ENCODE data around the gene HSF4.

HSF4 gene

DNA sequence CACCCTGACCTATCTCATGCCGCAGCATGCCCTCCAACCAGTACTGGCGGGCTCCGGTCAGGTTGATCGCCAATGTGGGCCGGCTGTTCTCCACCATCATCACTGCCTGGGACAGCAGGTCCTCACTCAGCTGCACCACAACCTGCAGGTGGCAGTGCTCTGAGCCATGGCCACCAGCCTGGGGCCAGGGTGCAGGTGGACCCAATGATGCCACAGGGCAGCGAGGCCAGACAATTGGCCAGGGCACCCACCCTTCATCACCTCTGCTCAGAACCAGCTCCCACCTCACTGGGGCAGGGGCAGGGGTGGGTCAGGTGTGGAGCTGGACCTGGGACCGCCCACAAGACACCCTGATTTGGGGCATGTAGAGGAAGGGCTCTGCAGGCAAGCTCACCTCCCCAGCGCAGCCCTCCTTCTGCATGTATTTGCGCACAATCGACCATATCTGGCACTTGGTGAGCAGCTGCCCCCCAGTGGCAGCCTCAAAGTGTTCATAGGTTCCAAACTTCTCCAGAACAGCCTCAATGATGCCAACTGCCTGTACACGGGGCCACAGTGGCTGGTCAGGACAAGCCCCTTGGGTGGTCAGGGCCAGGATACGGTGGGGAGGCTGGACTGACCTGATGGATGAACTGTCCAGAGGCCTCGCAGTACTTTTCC is 15.0 kb downstream of the HSF4 start:
- DNase-seq (ENCODE audit: low spot score in 2 of 2): no peak
- in situ Hi-C loops (cut with MboI; ENCODE audit: low sequenced_read_pairs): no loop called here
- no peaks in the 10 kb centered on the region for H3K27me3 ChIP-seq (ENCODE audit: low read depth)
- H3K9me3 ChIP-seq: no peaks in the 10 kb centered on the region
- H3K4me1 ChIP-seq: peaks cover 10% of the 10 kb centered on the region
- peaks cover 5% of the 10 kb centered on the region for H3K36me3 ChIP-seq (replicated peaks)
- no peak overlapping the region for H3K4me3 ChIP-seq

DNA sequence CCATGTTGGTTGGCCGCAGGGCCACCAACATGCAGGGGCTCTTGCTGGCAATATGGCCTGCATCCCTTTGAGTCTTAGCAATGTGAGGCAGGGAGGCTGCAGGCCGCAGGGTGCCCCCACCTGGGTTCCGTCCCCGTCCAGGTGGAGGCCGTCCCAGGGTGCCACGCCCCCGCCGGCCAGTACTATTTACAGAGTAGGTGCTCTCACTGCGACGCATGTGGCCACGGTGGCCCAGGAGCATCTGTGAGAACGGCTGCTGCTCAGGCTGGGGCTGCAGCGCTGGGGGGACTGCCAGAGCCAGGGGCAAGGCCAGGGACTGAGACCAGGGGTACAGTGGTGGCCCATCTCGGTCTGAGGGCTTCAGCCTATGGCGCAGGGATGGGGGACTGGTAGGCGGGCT is 15.6 kb downstream of the HSF4 start:
- in situ Hi-C loops (cut with MboI; ENCODE audit: low sequenced_read_pairs): no loop called here
- Histone ChIP-seq H3K4me3 (no peak overlapping the region), H3K36me3 (replicated peaks) (peaks cover under 1% of the 10 kb centered on the region), H3K9me3 (no peaks in the 10 kb centered on the region), H3K4me1 (peaks cover 6% of the 10 kb centered on the region; the same call in 1 of the 2 replicates), H3K27me3 (ENCODE audit: low read depth) (no peaks in the 10 kb centered on the region)
- DNase-seq (ENCODE audit: low spot score in 2 of 2): no peak

DNA sequence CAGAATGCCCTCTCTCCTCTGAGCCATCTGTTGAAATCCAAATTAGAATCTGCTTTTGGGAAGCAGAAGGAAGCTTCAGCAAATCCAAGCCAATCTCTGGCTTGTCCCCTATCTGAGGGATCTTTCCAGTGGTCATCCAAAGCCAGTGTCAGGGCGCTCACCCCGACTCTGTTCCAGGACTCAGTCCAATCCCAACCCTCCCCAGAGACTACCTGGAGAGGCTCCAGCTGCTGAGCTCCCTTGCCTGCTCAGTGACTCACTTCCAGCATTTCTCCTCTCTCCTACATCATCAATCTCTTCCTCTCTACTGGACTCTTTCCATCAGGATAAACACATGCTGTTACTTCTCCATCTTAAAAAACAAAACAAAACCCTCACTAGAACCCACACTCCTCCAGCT is 16.8 kb downstream of the HSF4 start:
- in situ Hi-C loops (cut with MboI; ENCODE audit: low sequenced_read_pairs): no loop called here
- DNase-seq (ENCODE audit: low spot score in 2 of 2): no peak
- H3K4me1 ChIP-seq: peaks cover 6% of the 10 kb centered on the region; the same call in 1 of the 2 replicates
- H3K9me3 ChIP-seq: no peaks in the 10 kb centered on the region
- H3K36me3 ChIP-seq (replicated peaks): no peaks in the 10 kb centered on the region
- no peaks in the 10 kb centered on the region for H3K27me3 ChIP-seq (ENCODE audit: low read depth)
- H3K4me3 ChIP-seq: no peak overlapping the region

DNA sequence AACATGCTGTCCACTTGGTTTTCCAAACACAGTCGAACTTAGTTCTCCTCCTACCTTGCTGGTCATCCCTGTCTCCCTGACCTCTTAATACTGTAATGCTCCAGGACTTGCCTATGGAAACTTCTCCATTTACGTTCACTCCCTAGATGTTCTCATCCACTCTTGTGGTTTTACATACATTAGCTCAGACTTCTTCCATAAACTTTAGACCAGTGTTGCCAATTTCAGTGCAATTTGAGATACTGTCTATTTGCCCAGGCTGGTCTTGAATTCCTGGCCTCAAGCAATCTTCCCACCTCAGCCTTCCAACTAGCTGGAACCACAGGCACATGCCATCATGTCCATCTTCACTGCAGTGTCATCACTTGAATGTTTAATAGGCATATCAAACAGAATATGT is 17.7 kb downstream of the HSF4 start:
- H3K4me3 ChIP-seq: no peak overlapping the region
- H3K36me3 ChIP-seq (replicated peaks): no peaks in the 10 kb centered on the region
- no peaks in the 10 kb centered on the region for H3K9me3 ChIP-seq
- H3K27me3 ChIP-seq (ENCODE audit: low read depth): no peaks in the 10 kb centered on the region
- in situ Hi-C loops (cut with MboI; ENCODE audit: low sequenced_read_pairs): no loop called here
- H3K4me1 ChIP-seq: peaks cover 6% of the 10 kb centered on the region; the same call in 1 of the 2 replicates
- DNase-seq (ENCODE audit: low spot score in 2 of 2): no peak

DNA sequence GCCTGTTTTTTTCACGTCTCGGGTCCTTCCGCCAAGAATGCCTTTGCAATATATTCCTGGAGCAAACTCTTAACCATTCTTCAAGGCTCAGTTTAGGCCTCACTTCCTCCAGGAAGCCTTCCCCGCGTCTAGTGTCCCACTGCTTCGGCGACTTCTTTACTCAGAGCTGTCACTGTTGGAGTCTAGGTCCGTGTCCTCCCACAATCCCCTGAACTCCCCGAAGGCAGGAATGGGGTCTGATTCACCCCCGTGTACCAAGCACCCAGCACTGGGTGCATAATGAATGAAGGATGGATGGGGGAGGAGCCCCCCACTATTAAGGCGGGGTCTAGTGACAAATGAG is 18.7 kb downstream of the HSF4 start:
- in situ Hi-C loops (cut with MboI; ENCODE audit: low sequenced_read_pairs): no loop called here
- Histone ChIP-seq H3K4me1 (peaks cover 6% of the 10 kb centered on the region; the same call in 1 of the 2 replicates), H3K36me3 (replicated peaks) (no peaks in the 10 kb centered on the region), H3K9me3 (no peaks in the 10 kb centered on the region), H3K4me3 (peak overlapping the region; percentile 92), H3K27me3 (ENCODE audit: low read depth) (no peaks in the 10 kb centered on the region)
- DNase-seq (ENCODE audit: low spot score in 2 of 2): no peak

DNA sequence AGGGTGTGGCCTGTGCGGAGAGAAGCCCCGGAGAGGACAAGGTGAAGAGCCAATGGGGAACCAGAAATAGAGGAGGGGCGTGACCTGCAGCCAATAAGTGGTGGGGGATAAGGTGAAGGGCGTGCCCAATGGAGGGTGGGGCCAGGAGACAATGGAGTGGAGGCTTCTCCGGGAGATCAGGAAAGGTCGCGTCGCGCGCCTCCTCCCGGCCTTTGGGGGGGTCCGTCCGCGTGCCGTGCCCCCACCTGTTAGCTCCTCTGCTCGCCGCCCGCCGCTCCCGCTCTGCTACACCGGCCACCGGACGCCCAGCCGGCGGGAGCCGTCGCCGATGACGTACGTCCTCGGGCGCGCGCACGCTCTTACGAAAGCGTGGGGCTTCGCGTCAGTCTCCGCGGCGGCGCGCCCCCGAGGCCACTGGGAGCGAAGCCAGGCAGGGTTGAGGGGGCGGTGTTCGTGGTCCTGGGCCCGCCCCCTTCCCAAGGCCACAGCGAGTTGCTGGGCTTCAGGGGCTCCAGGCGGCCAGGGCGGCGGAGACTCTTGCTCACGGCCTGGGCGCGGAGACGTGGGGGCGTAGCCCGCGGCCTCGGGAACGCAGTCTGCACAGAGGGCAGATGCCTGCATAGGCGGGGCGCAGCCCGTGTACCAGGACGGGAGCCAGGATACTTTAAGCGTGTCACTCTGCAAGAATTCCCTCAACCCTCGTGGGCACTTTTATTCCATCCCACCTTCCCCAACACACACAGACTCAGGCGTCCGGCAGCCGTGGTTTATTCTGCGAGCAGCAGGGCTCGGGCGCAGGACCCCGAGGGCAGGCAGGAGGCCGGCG is 19.3 kb downstream of the HSF4 start, which contains the start of gene MATCAP1:
TSS of gene MATCAP1 (minus strand) at position 337 of the 826 bp plus-strand sequence. CDS start 3,353 bp downstream, outside the sequence.
- peaks cover 6% of the 10 kb centered on the region; the same call in 1 of the 2 replicates for H3K4me1 ChIP-seq
- peak within 1 kb of the TSS; percentile 92 for H3K4me3 ChIP-seq
- DNase-seq (ENCODE audit: low spot score in 2 of 2): peak; percentile 99
- no peaks in the 10 kb centered on the region for H3K9me3 ChIP-seq
- H3K27me3 ChIP-seq (ENCODE audit: low read depth): no peaks in the 10 kb centered on the region
- H3K36me3 ChIP-seq (replicated peaks): no peaks in the 10 kb centered on the region
- in situ Hi-C loops (cut with MboI; ENCODE audit: low sequenced_read_pairs): no loop called here

DNA sequence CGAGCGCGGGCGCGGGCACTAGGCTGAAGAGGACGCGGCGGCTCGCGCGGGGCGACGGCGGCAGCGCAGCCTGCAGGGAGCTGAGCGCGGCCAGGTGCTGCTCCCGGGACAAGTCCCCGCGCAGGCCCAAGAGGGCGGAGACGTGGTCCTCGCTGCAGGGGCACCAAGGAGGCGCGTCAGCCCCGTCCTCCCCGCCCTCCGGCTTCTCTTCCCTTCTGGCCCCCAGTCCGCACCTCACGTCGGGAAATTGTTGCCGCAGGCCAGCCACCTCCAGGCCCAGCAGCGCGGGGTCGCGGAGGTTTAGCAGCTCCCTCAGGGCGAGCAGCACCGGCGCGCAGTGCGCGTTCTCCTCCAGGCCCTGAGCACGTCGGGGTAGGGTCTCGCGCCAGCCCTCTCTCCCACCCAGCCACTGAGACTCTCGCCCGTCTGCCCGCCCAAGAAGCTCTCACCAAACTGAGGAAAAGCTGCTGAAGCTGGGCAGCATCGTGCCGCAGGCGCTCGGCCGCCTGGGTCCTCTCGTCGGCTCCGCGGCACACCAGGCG is 20.0 kb downstream of the HSF4 start:
- Histone ChIP-seq H3K4me3 (peak overlapping the region; percentile 92), H3K4me1 (peaks cover 6% of the 10 kb centered on the region; the same call in 1 of the 2 replicates), H3K27me3 (ENCODE audit: low read depth) (no peaks in the 10 kb centered on the region), H3K36me3 (replicated peaks) (no peaks in the 10 kb centered on the region), H3K9me3 (no peaks in the 10 kb centered on the region)
- no peak for DNase-seq (ENCODE audit: low spot score in 2 of 2)
- in situ Hi-C loops (cut with MboI; ENCODE audit: low sequenced_read_pairs): no loop called here

DNA sequence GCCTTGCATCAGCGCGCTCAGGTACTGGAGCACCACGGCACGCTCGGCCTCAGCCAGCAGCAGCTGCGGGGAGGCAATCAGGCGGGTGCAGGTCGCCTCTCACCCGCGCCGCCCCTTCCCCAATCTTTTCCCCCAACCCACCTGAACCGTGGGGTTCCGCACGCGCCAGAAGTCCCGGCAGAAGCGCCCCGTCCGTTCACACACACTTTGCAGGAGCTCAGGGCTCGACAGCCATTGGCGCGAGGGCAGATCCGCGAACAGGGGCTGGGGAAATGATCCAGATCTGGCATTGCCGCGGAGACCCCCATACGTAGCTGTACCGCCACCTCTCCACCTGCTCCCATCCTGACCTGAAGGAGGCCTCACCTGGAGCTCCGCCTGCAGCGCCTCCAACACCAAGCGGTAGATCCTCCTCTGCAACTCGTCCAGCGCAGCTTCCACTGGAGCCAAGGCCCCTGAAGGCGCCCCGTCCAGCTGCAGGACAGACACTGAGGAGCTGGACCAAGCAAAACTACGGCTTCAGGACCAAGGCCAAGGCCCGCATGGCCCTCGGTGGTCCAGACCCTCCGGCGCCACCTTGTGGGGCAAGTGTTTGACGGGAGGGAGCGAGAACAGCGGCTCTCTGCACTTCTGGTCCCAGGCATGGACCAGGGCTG is 20.6 kb downstream of the HSF4 start:
- no peak overlapping the region for H3K4me3 ChIP-seq

DNA sequence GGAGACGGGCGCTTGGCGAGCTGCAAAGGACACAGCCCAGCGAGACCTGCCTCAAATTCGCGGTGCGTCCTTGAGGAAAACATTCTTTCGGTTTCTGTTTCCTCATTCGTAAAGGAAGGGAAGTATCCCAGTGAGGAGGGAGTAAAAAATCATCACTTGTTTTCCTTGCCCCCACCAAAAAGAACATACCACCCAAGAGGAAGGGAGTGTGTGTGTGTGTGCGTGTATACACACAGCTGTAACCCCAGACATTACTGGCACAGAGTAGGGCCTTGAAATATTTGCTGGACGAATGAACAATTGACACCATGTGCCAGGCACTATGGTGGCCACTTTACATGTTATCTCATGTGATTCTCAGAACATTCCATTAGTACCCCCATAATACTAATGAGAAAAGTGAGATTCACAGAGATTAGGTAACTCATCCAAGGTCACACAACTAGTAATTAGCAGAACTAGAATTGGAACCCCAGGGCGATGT is 21.1 kb downstream of the HSF4 start:
- H3K27me3 ChIP-seq (ENCODE audit: low read depth): no peaks in the 10 kb centered on the region
- no peaks in the 10 kb centered on the region for H3K36me3 ChIP-seq (replicated peaks)
- H3K4me3 ChIP-seq: no peak overlapping the region
- in situ Hi-C loops (cut with MboI; ENCODE audit: low sequenced_read_pairs): no loop called here
- DNase-seq (ENCODE audit: low spot score in 2 of 2): no peak
- H3K9me3 ChIP-seq: no peaks in the 10 kb centered on the region
- H3K4me1 ChIP-seq: peaks cover 6% of the 10 kb centered on the region; the same call in 1 of the 2 replicates

More for the DNA sequence above, 20.6 kb downstream of the HSF4 start:
- DNase-seq (ENCODE audit: low spot score in 2 of 2): peak; percentile 82 to 96
- Histone ChIP-seq H3K36me3 (replicated peaks) (no peaks in the 10 kb centered on the region), H3K27me3 (ENCODE audit: low read depth) (no peaks in the 10 kb centered on the region), H3K4me1 (peaks cover 6% of the 10 kb centered on the region; the same call in 1 of the 2 replicates), H3K9me3 (no peaks in the 10 kb centered on the region)
- in situ Hi-C loops (cut with MboI; ENCODE audit: low sequenced_read_pairs): no loop called here

DNA sequence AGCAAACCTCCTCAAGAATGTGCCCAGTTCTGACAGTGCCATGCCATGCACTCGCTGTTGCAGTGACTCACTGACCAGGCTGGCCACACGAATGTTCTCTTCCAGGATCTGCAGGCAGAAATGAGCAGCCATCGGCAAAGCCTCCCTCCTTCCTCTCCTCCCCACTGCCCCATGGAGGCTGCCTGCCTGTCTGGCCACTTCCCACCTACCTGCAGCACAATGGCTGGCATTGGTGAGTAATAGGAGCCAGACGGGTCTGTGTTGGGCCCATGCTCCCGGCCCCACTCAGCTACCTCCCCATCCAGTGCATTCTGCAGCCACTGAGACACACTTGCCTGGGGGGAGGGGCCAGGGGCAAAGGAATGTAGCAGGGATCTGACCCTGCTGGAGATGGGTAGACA is 22.0 kb downstream of the HSF4 start:
- no peak for DNase-seq (ENCODE audit: low spot score in 2 of 2)
- Histone ChIP-seq H3K27me3 (ENCODE audit: low read depth) (no peaks in the 10 kb centered on the region), H3K4me1 (peaks cover 6% of the 10 kb centered on the region; the same call in 1 of the 2 replicates), H3K36me3 (replicated peaks) (no peaks in the 10 kb centered on the region), H3K4me3 (no peak overlapping the region), H3K9me3 (no peaks in the 10 kb centered on the region)
- in situ Hi-C loops (cut with MboI; ENCODE audit: low sequenced_read_pairs): no loop called here

DNA sequence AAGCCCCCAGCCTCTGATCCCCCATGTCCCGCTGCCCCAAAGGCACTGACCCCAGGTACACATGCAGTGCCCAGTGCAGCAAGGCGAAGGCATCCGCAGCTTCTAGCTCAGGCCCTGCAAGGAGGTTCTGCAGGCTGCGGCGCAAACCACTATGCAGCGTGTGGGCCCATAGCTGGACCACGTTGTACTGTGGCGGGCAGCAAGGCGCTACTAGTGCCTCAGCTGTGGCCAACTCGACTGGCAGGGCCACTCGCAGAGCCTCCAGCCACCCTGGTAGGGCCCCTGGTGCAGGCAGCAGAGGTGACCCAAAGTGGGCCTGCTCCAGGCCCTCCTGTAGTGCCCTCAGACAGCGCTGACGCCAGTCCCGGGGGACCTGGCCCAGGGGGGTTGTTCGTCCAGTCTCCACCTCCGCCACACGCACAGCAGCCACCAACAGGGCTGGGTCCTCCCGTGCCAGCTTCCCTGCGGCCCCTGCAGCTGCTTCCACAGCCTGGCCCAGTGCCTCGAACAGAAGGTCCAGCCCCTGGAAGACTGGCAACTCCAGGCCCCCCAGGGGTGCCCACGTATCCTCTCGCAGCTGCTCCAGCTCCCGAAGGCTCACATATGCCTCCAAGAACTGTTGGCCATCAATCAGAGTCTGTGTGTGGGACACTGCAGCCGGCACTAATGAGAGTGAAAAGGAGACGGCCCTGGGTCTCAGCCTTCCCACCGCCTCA is 22.8 kb downstream of the HSF4 start:
- Histone ChIP-seq H3K27me3 (ENCODE audit: low read depth) (no peaks in the 10 kb centered on the region), H3K36me3 (replicated peaks) (peaks cover 3% of the 10 kb centered on the region; the same call in 1 of the 2 replicates), H3K4me3 (no peak overlapping the region), H3K9me3 (no peaks in the 10 kb centered on the region), H3K4me1 (peaks cover 8% of the 10 kb centered on the region)
- in situ Hi-C loops (cut with MboI; ENCODE audit: low sequenced_read_pairs): no loop called here
- DNase-seq (ENCODE audit: low spot score in 2 of 2): no peak

DNA sequence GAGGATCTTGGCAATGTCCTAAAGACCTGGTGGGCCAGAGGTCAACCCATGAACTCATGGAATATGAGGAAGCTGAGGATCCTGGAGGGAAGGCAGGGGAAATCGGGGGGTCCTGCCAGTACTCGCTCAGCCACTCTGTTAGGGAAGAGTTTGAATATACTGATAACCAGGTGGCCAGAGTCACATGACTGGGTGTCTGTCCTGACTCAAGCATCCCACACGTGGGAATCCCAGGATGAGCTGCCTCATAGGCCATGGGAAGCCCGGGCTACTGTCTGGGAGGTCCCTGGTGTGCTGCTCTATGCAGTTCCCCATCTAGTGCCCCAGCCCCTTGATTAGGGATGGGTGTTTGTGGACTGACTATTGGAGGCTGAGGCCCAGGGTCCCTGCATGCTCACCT is 23.8 kb downstream of the HSF4 start:
- DNase-seq (ENCODE audit: low spot score in 2 of 2): no peak
- peaks cover 13% of the 10 kb centered on the region for H3K4me1 ChIP-seq
- in situ Hi-C loops (cut with MboI; ENCODE audit: low sequenced_read_pairs): no loop called here

DNA sequence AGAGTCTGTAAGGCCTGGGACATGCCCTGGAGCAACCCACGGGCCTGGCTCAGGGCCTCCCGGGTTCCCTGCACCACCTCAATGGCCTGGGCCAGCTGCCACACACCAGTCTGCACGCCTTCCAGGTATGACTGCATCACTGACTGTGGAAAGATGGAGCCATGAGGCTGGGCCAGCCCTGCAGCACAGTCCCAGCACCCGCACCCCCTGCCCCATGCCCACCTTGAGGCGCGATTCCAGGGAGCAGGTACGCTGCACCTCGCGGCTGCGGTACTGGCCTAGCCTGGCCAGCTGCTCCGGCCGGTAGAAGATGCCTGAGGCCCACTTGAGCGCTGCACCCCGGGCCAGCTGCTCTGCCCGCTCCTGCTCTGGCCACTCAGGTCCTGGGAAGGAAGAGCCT is 24.3 kb downstream of the HSF4 start:
- no peak overlapping the region for H3K4me3 ChIP-seq
- no peaks in the 10 kb centered on the region for H3K9me3 ChIP-seq
- peaks cover 17% of the 10 kb centered on the region for H3K4me1 ChIP-seq
- no peaks in the 10 kb centered on the region for H3K27me3 ChIP-seq (ENCODE audit: low read depth)
- in situ Hi-C loops (cut with MboI; ENCODE audit: low sequenced_read_pairs): no loop called here
- DNase-seq (ENCODE audit: low spot score in 2 of 2): no peak
- H3K36me3 ChIP-seq (replicated peaks): peaks cover 14% of the 10 kb centered on the region

More for the DNA sequence above, 23.8 kb downstream of the HSF4 start:
- Histone ChIP-seq H3K4me3 (no peak overlapping the region), H3K9me3 (no peaks in the 10 kb centered on the region), H3K27me3 (ENCODE audit: low read depth) (no peaks in the 10 kb centered on the region), H3K36me3 (replicated peaks) (peaks cover 9% of the 10 kb centered on the region)
